GM12878 (cell line): Measurements from ENCODE around the gene RAP1GAP. TPM values are rescaled to one million over a fixed set of nuclear protein-coding genes. Genes with fewer than 3 reads are reported as not detected.

Source experiments
- ATAC-seq: fragments of 200-7000 bp; cut with Tn5 transposase; 3 replicates; pipeline ENCODE4 v1.9.1; 2020; ENCODE audit warnings: mild to moderate bottlenecking, moderate library complexity
- BruUV-seq: library from RNA; stranded (reverse); fragments of 400-500 nt; replicated peaks from 2 replicates; lab custom pipeline; 2021; lab: Mats Ljungman, UMichigan
- CTCF ChIA-PET: fragments of 300-600 bp; sonication (Branson Sonifier 250); formaldehyde crosslinking; extraction: SDS; loops from one replicate; lab custom pipeline; 2021; ENCODE audit warnings: inconsistent platforms; lab: Yijun Ruan, JAX
- POLR2A ChIA-PET: fragments of 350-600 bp; formaldehyde crosslinking; extraction: SDS; loops from one replicate; lab custom pipeline; 2021; ENCODE audit warnings: inconsistent platforms; lab: Charles Lee
- RAD21 ChIA-PET: fragments of 300-600 bp; sonication (Branson Sonifier 250); formaldehyde crosslinking; loops from one replicate; lab custom pipeline; 2023; ENCODE audit warnings: antibody characterized with exemption; ENCODE audit not compliant: unreplicated experiment; lab: Charles Lee
- SMC1A ChIA-PET: fragments of 300-600 bp; sonication (Branson Sonifier 250); formaldehyde crosslinking; loops from one replicate; lab custom pipeline; 2023; ENCODE audit not compliant: unreplicated experiment, uncharacterized antibody; lab: Charles Lee
- DNase-seq: peaks from one replicate; pipeline ENCODE4 v3.0.0-alpha.2; 2011; ENCODE audit warnings: low read depth, low spot score
- FAIRE-seq: peaks from 3 replicates; lab custom pipeline; 2011; peaks lifted over from hg19 to GRCh38; lab: Jason Lieb, UNC
- H2AFZ ChIP-seq: 2 replicates; pipeline ENCODE4 v1.6.0; 2011; ENCODE audit warnings: low read depth, low read length, control low read depth; ENCODE audit not compliant: control insufficient read depth
- H3K27ac ChIP-seq: 2 replicates; pipeline ENCODE4 v1.5.1; 2011; ENCODE audit warnings: control low read depth; ENCODE audit not compliant: control insufficient read depth, insufficient read depth
- H3K27me3 ChIP-seq, 2 experiments: replicated peaks in 1 of 2; 2 replicates each; pipeline versions ENCODE4 v1.6.0 to v1.6.1; 2011; ENCODE audit warnings: low read length in 1 of 2; ENCODE audit not compliant: control insufficient read depth in 2 of 2, insufficient read depth in 2 of 2
- H3K36me3 ChIP-seq, 2 experiments: 2 replicates each; pipeline ENCODE4 v1.5.1; 2011; ENCODE audit warnings: low read length in 1 of 2; ENCODE audit not compliant: control insufficient read depth in 2 of 2, insufficient read depth in 2 of 2
- H3K4me1 ChIP-seq: 2 replicates; pipeline ENCODE4 v1.6.1; 2011; ENCODE audit warnings: mild to moderate bottlenecking, low read length, moderate library complexity, mixed read lengths; ENCODE audit not compliant: control insufficient read depth, insufficient read depth
- H3K4me2 ChIP-seq: 2 replicates; pipeline ENCODE4 v1.6.0; 2011; ENCODE audit warnings: control low read depth; ENCODE audit not compliant: control insufficient read depth, insufficient read depth
- H3K4me3 ChIP-seq: fragments of 200-600 bp; sonication (generic); 2 replicates; pipeline ENCODE4 v1.5.1; 2016
- H3K79me2 ChIP-seq: 2 replicates; pipeline ENCODE4 v1.6.0; 2011; ENCODE audit warnings: low read length; ENCODE audit not compliant: control insufficient read depth, insufficient read depth
- H3K9ac ChIP-seq: 2 replicates; pipeline ENCODE4 v1.8.0; 2011; ENCODE audit warnings: low read length, control low read depth, mixed read lengths; ENCODE audit not compliant: control insufficient read depth, insufficient read depth
- H3K9me3 ChIP-seq: replicated peaks from 3 replicates; pipeline ENCODE4 v1.5.1; 2011; ENCODE audit warnings: mild to moderate bottlenecking, low read length; ENCODE audit not compliant: control insufficient read depth, insufficient read depth
- H4K20me1 ChIP-seq: 2 replicates; pipeline ENCODE4 v1.6.0; 2011; ENCODE audit not compliant: control insufficient read depth, insufficient read depth
- CBFB ChIP-seq: IDR thresholded peaks from 2 replicates; pipeline ENCODE4 v1.6.1; 2016; ENCODE audit warnings: antibody characterized with exemption, low read depth
- CHD4 ChIP-seq: fragments of 200-600 bp; sonication (generic); IDR thresholded peaks from 2 replicates; pipeline ENCODE4 v1.6.1; 2016; ENCODE audit warnings: mild to moderate bottlenecking
- E4F1 ChIP-seq: fragments of 450-650 bp; IDR thresholded peaks from 2 replicates; pipeline ENCODE4 v1.6.1; 2018; ENCODE audit warnings: borderline replicate concordance, mild to moderate bottlenecking; ENCODE audit not compliant: partially characterized antibody
- EED ChIP-seq: sonication (generic); IDR thresholded peaks from 2 replicates; pipeline ENCODE4 v1.6.1; 2016; ENCODE audit warnings: antibody characterized with exemption, low read depth
- EGR1 ChIP-seq, 2 experiments: IDR thresholded peaks; 1 replicate in 1 of 2; 2 replicates in 1 of 2; pipeline ENCODE4 v1.6.1; 2011 to 2012; ENCODE audit warnings: low read depth in 2 of 2, low read length in 2 of 2, borderline replicate concordance in 1 of 2, mild to moderate bottlenecking in 1 of 2, moderate library complexity in 1 of 2
- GABPA ChIP-seq: IDR thresholded peaks from 2 replicates; pipeline ENCODE4 v1.6.1; 2014; ENCODE audit warnings: antibody characterized with exemption, low read depth, mild to moderate bottlenecking, inconsistent platforms
- GATAD2B ChIP-seq: fragments of 450-650 bp; conservative IDR thresholded peaks from 2 replicates; pipeline ENCODE4 v1.6.1; 2017; ENCODE audit warnings: low read depth, mild to moderate bottlenecking, moderate library complexity
- IKZF1 ChIP-seq: fragments of 450-650 bp; conservative IDR thresholded peaks from 2 replicates; pipeline ENCODE4 v1.6.1; 2017; ENCODE audit warnings: antibody characterized with exemption, mild to moderate bottlenecking
- POU2F2 ChIP-seq: IDR thresholded peaks from 3 replicates; pipeline ENCODE4 v1.6.1; 2011; ENCODE audit warnings: low read depth, mild to moderate bottlenecking, low read length, borderline replicate concordance
- TARDBP ChIP-seq: IDR thresholded peaks from 2 replicates; pipeline ENCODE4 v1.6.1; 2016; ENCODE audit warnings: borderline replicate concordance
- YY1 ChIP-seq: IDR thresholded peaks from 2 replicates; pipeline ENCODE4 v1.6.1; 2011; ENCODE audit warnings: low read depth, mild to moderate bottlenecking, low read length
- WGBS: methylation state at CpG from one replicate; pipeline ENCODE4 v1.1.6; 2016; ENCODE audit warnings: low lambda C conversion rate; ENCODE audit not compliant: insufficient replicate concordance, insufficient coverage; ENCODE audit errors: missing lambda C conversion rate; 5-methylcytosine and 5-hydroxymethylcytosine counted together
- in situ Hi-C: fragments of 300-500 bp; cut with MboI; formaldehyde crosslinking; loops from 9 replicates; pipeline ENCODE4 v1.14.3; 2018; ENCODE audit warnings: mixed read lengths
- intact Hi-C: fragments of 100-400 bp; cut with micrococcal nuclease; formaldehyde crosslinking; loops from one replicate; pipeline ENCODE4 v1.14.2; 2022; ENCODE audit not compliant: unreplicated experiment
- polyA plus RNA-seq, 11 experiments: library from polyadenylated mRNA; depleted of rRNA in 4 of 11; unstranded in 6 of 11; stranded (reverse) in 5 of 11; fragments of >200 nt; fragmentation: Nextera tagmentation in 4 of 11; fragmentation: Illumina TruSeq in 1 of 11; extraction: Ambion mirVana in 4 of 11; extraction: Trizol in 1 of 11; gene quantifications; 1 replicate in 1 of 11; 2 replicates in 10 of 11; pipeline versions ENCODE4 v1.2.1 to v1.2.3, GENCODE V29; 2011 to 2016; ENCODE audit warnings: inconsistent platforms in 2 of 11, missing spikeins in 2 of 11, low read depth in 1 of 11
- total RNA-seq, 4 experiments: library from RNA; depleted of rRNA in 3 of 4; stranded (reverse); fragments of >200 nt in 3 of 4; fragmentation: Illumina TruSeq in 1 of 4; extraction: Trizol in 1 of 4; gene quantifications; 2 replicates each; pipeline versions ENCODE4 v1.2.1 to v1.2.3, GENCODE V29; 2013 to 2021

Gene RAP1GAP
- total and polyA plus RNA-seq, 10 of the 15 experiments (the other 5 are each of a cell fraction or from before 2014, with no cell fraction given), result 0.04 to 0.96 (median 0.09) TPM; not detected in 3

- H3K4me1 ChIP-seq, result no peaks in the 10 kb centered on the region
- RAD21 ChIA-PET, result no interaction called here
- no TSS peak for BruUV-seq
- peaks cover 0 to 3% of the 10 kb centered on the region in 2 experiments; a peak in 2 of 4 replicates for H3K27me3 ChIP-seq
- no peaks in the 10 kb centered on the region for H3K9me3 ChIP-seq
- TF ChIP-seq GATAD2B (no peak), YY1 (no peak), CHD4 (no peak)
- TF ChIP-seq, all 136 proteins: peak for 0
- no peak for DNase-seq
- Histone ChIP-seq H3K9ac (no peak overlapping the region), H3K4me3 (no peak overlapping the region), H3K79me2 (no peaks in the 10 kb centered on the region), H3K4me2 (no peak overlapping the region), H4K20me1 (no peaks in the 10 kb centered on the region), H3K36me3 (no peaks in the 10 kb centered on the region), H3K27ac (no peak overlapping the region), H2AFZ (no peak overlapping the region)
- no peak for FAIRE-seq
- POLR2A ChIA-PET, result no interaction called here
- intact Hi-C loops, result no loop called here
- WGBS, result 38% methylated on average over 2 of the region's 2 CpGs
- SMC1A ChIA-PET, result no interaction called here
- no peak for ATAC-seq
- CTCF ChIA-PET, result no interaction called here
- in situ Hi-C loops, result no loop called here
Measured at GRCh38 chr1:21636029-21636428, 33.1 kb downstream of the RAP1GAP start.

- Histone ChIP-seq H2AFZ (no peak overlapping the region), H4K20me1 (no peaks in the 10 kb centered on the region), H3K9me3 (no peaks in the 10 kb centered on the region), H3K79me2 (no peaks in the 10 kb centered on the region), H3K4me1 (no peaks in the 10 kb centered on the region), H3K9ac (no peak overlapping the region), H3K4me2 (no peak overlapping the region), H3K27me3 (peaks cover 0 to 3% of the 10 kb centered on the region in 2 experiments; a peak in 2 of 4 replicates), H3K36me3 (no peaks in the 10 kb centered on the region), H3K4me3 (no peak overlapping the region), H3K27ac (no peak overlapping the region)
- CTCF ChIA-PET, result no interaction called here
- no peak for DNase-seq
- no TSS peak for BruUV-seq
- TF ChIP-seq IKZF1 (no peak), CBFB (no peak), EED (no peak), CHD4 (no peak), E4F1 (no peak), POU2F2 (no peak), EGR1 (IDR thresholded peaks at IDR 0.05; ENCODE audit: borderline replicate concordance in 1 of 2, low read depth in 2 of 2, low read length in 2 of 2) (no peak), TARDBP (no peak), GABPA (no peak)
- RAD21 ChIA-PET, result no interaction called here
- WGBS, result 14% methylated on average over 11 of the region's 12 CpGs
- FAIRE-seq, result no peak
- intact Hi-C loops, result no loop called here
- no peak for ATAC-seq
- SMC1A ChIA-PET, result no interaction called here
- POLR2A ChIA-PET, result no interaction called here
- in situ Hi-C loops, result no loop called here
Measured at GRCh38 chr1:21634806-21635535, 34.2 kb downstream of the RAP1GAP start.
